Body of pancreas (tissue), 4 donors: Measurements from ENCODE around the gene PDE9A. TPM values are rescaled to one million over a fixed set of nuclear protein-coding genes. Genes with fewer than 3 reads are reported as not detected.

Experiments used
- ATAC-seq: fragments of 150-250 bp; one replicate; pipeline ENCODE4 v1.9.1; 2016
- DNase-seq, 4 donors: peaks; one replicate each; pipeline ENCODE4 v3.0.0-alpha.2; 2019
- H3K27ac ChIP-seq, 4 donors: fragments of 200-600 bp; sonication (generic); 1 replicate in 3 of 4; 2 replicates in 1 of 4; pipeline versions ENCODE4 v1.5.1 to v1.6.1; 2016 to 2019; ENCODE audit warnings: mild to moderate bottlenecking in 1 of 4, mixed read lengths in 1 of 4, moderate library complexity in 1 of 4
- H3K27me3 ChIP-seq, 2 donors: fragments of 200-600 bp; sonication (generic); one replicate each; pipeline ENCODE4 v1.6.0; 2016; ENCODE audit warnings: mild to moderate bottlenecking in 1 of 2
- H3K36me3 ChIP-seq, 2 donors: fragments of 200-600 bp; sonication (generic); replicated peaks in 1 of 2; 2 replicates each; pipeline ENCODE4 v1.5.1; 2016; ENCODE audit warnings: low read depth in 2 of 2; ENCODE audit not compliant: insufficient read depth in 1 of 2
- H3K4me1 ChIP-seq: fragments of 200-600 bp; sonication (generic); one replicate; pipeline ENCODE4 v1.6.0; 2016
- H3K4me3 ChIP-seq, 2 donors: fragments of 200-600 bp; sonication (generic); 1 replicate in 1 of 2; 2 replicates in 1 of 2; pipeline ENCODE4 v1.5.1; 2016 to 2019
- H3K9me3 ChIP-seq, 3 donors: fragments of 200-600 bp; sonication (generic); 1 replicate in 2 of 3; 2 replicates in 1 of 3; pipeline ENCODE4 v1.5.1; 2016
- POLR2A ChIP-seq, 3 donors: fragments of 450-650 bp; IDR thresholded peaks; one replicate each; pipeline ENCODE4 v1.6.1; 2016; ENCODE audit warnings: antibody characterized with exemption in 3 of 3, mild to moderate bottlenecking in 2 of 3
- whole genome bisulfite sequencing, 2 donors: methylation state at CpG; one replicate each; pipeline ENCODE4 v1.1.5; 2017; 5-methylcytosine and 5-hydroxymethylcytosine counted together
- intact Hi-C: fragments of 100-400 bp; cut with DNase I; formaldehyde crosslinking; loops from one replicate; pipeline ENCODE4 v1.15.1; 2023
- total RNA-seq, 2 donors: library from RNA; depleted of rRNA; stranded (reverse); fragments of >200 nt; gene quantifications; one replicate each; pipeline ENCODE4 v1.1.0, GENCODE V29; 2016
- TF ChIP-seq, protein P1 (sequence below), 7 experiments: fragments of 450-650 bp in 4 of 7; fragments of 200-600 bp in 3 of 7; sonication (generic) in 3 of 7; IDR thresholded peaks; one replicate each; pipeline ENCODE4 v1.5.1; 2016 to 2019; ENCODE audit warnings: antibody characterized with exemption in 7 of 7

Gene PDE9A
- total RNA-seq, 2 donors from 2014 or later: 5.2 to 7.9 TPM

- Histone ChIP-seq H3K27me3 (no peaks in the 10 kb centered on the region), H3K4me3 (no peak overlapping the region), H3K9me3 (no peaks in the 10 kb centered on the region), H3K27ac (no peak overlapping the region), H3K4me1 (no peaks in the 10 kb centered on the region), H3K36me3 (no peaks in the 10 kb centered on the region)
- DNase-seq (no peak), ATAC-seq (no peak)
- TF ChIP-seq, protein P1, sequence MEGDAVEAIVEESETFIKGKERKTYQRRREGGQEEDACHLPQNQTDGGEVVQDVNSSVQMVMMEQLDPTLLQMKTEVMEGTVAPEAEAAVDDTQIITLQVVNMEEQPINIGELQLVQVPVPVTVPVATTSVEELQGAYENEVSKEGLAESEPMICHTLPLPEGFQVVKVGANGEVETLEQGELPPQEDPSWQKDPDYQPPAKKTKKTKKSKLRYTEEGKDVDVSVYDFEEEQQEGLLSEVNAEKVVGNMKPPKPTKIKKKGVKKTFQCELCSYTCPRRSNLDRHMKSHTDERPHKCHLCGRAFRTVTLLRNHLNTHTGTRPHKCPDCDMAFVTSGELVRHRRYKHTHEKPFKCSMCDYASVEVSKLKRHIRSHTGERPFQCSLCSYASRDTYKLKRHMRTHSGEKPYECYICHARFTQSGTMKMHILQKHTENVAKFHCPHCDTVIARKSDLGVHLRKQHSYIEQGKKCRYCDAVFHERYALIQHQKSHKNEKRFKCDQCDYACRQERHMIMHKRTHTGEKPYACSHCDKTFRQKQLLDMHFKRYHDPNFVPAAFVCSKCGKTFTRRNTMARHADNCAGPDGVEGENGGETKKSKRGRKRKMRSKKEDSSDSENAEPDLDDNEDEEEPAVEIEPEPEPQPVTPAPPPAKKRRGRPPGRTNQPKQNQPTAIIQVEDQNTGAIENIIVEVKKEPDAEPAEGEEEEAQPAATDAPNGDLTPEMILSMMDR (IDR thresholded peaks at IDR 0.05): no peak
- no peak for TF ChIP-seq POLR2A (IDR thresholded peaks at IDR 0.05)
- intact Hi-C loops: no loop called here
- 66 to 74% methylated on average over 8 to 19 of the region's 19 CpGs for WGBS, 2 donors
These were observed 38.6 kb downstream of the PDE9A start for GRCh38 chr21:42691901-42692559.

- intact Hi-C loops: no loop called here
- TF ChIP-seq, protein P1 (IDR thresholded peaks at IDR 0.05): no peak
- no peak for TF ChIP-seq POLR2A (IDR thresholded peaks at IDR 0.05)
- 64 to 74% methylated on average over 17 to 24 of the region's 24 CpGs for WGBS, 2 donors
- Histone ChIP-seq H3K4me3 (no peak overlapping the region), H3K36me3 (no peaks in the 10 kb centered on the region), H3K9me3 (no peaks in the 10 kb centered on the region), H3K27ac (no peak overlapping the region), H3K27me3 (no peaks in the 10 kb centered on the region), H3K4me1 (no peaks in the 10 kb centered on the region)
- no peak for DNase-seq
- no peak for ATAC-seq
These were observed 39.3 kb downstream of the PDE9A start for GRCh38 chr21:42692688-42693087.

GRCh38 chr21:42694751-42695696, 41.6 kb downstream of the PDE9A start:
- no peak overlapping the region for H3K4me3 ChIP-seq

GRCh38 chr21:42695697-42696380, 42.4 kb downstream of the PDE9A start:
- 68 to 78% methylated on average over 8 to 9 of the region's 9 CpGs for WGBS, 2 donors
- Histone ChIP-seq H3K4me1 (no peaks in the 10 kb centered on the region), H3K9me3 (no peaks in the 10 kb centered on the region), H3K27me3 (no peaks in the 10 kb centered on the region), H3K4me3 (no peak overlapping the region), H3K36me3 (no peaks in the 10 kb centered on the region), H3K27ac (no peak overlapping the region)
- no peak for TF ChIP-seq POLR2A (IDR thresholded peaks at IDR 0.05)
- TF ChIP-seq, protein P1 (IDR thresholded peaks at IDR 0.05): no peak
- intact Hi-C loops: no loop called here
- ATAC-seq: no peak
- peak in 1 of 4 donors; percentile 42 for DNase-seq

More at GRCh38 chr21:42694751-42695696, 41.6 kb downstream of the PDE9A start:
- no peaks in the 10 kb centered on the region for H3K9me3 ChIP-seq
- H3K4me1 ChIP-seq: no peaks in the 10 kb centered on the region
- ATAC-seq (no peak), DNase-seq (no peak)
- no peaks in the 10 kb centered on the region for H3K36me3 ChIP-seq
- no peak overlapping the region for H3K27ac ChIP-seq
- 72 to 77% methylated on average over 20 of the region's 20 CpGs for WGBS, 2 donors
- intact Hi-C loops: no loop called here
- TF ChIP-seq POLR2A (IDR thresholded peaks at IDR 0.05): no peak
- TF ChIP-seq, protein P1 (IDR thresholded peaks at IDR 0.05): no peak
- no peaks in the 10 kb centered on the region for H3K27me3 ChIP-seq
